ENCODE results near the gene SLC35F1.

The SLC35F1 gene

DNA sequence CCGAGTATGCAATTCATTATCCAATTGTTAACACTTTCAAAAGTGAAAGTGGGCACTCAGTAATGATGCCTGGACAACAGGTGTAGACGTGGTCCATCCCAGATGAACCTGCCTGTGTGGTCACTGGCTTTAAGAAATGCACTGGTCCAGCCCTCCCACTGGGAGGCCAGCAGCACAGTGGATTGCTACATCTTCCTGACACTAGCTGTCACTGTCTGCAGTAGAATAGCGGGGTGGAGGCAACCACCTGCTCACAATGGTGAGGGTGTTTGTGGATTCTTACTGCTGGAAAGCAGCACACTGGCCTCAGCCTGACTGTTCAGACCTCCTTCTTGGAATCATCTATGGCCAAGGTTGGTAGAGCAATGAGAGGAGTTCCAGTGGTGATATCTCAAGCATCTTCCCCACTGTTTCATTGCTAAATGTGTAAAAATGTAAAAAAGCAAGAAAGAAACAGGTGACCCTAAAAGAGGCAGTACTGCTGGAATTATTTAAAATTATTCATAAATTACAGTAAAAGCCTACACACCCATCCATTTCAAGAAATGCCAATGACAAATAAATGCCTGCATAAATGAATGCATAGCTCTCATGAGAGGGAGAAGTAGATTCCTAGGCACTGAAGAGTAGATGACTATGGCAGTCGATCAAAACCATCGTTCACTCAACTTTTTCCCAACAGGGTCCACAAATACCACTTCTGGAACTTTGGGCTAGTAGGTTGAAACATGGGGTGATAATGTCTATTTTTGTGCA is 413.0 kb downstream of the SLC35F1 start:
- no peak for DNase-seq

DNA sequence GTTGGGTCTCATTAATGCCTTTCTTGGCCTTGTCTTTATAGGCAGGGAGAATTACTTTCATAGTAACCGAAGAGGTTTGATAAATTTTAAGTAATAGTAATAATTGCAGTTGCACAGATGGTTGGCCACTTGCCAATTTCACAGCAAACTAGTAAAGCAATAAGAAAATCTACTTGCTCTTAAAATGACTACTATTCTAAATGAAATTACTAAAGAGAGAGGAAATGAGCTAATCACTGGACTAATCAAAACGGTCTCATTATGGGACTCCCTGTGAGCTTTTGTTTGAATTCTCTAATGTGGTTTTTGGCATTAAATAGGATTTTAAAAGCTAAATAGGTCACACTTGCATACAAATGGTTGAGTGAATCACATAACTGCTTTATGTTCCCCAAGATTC is 413.6 kb downstream of the SLC35F1 start:
- no peak for DNase-seq

DNA sequence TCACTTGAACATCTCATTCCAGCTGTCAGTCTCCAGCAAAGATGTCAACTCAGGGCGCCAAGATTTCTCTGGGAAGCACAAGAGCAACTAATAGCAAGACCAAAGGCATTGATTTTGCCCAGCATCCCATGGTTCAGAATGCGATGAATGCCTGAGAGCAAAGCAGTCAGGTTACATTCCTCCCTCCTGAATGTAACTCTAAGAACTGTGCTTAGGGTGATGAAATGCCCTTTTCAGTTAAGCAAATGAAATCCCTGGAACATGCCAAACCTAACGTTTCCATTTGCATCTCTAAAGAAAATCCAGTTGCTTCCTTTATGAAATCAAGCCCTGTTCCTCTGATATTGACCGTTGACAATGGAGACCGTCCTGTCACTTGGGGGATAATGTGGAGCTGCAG is 417.1 kb downstream of the SLC35F1 start:
- no peak for DNase-seq

DNA sequence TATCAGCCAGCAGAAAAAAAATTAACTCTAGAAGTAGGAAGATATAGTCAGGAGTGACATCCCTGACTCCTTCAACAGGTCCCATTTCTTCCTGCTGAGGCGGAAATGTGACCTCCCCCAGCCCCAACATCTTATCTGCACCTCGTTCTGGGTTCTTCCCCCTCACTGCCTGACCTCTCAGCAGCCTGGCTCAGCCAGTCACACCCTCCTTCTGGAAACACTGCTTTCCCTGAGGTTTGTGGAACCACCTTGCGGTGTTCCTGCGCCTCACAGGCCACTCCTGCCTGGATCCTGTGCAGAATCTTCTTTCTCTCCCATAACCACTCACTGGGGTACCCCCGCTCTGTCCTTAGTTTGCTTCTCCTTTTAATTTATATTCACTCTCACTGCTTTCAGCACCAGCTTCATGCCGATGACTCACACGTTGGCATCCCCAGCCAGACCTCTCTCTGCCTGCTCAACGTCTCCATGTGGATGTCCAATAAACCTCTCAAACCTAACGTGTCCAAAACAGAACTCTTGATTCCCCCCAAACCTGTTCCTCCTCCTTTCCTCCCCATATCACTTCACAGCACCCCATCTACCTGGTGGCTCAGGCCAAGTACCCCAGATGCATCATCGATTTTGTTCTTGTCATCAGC is 418.3 kb downstream of the SLC35F1 start:
- DNase-seq: no peak

DNA sequence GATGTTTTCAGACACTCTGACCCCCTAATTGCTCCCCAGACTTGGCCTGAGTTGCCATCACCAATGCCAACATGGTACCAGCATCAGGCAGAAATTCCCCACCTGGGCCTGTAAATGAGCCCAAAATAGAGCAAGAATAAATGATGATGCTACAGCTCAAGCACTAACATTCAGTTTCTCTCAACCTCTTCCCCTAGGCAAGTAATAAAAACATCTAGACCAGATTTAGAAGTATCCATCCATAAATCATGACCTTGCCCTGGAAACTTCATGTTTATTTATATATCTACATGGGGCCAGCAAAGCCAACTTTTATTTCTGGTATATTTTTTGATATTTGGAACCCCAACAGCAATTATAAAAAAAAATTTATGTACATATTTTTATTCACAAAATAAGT is 419.6 kb downstream of the SLC35F1 start:
- DNase-seq: no peak

DNA sequence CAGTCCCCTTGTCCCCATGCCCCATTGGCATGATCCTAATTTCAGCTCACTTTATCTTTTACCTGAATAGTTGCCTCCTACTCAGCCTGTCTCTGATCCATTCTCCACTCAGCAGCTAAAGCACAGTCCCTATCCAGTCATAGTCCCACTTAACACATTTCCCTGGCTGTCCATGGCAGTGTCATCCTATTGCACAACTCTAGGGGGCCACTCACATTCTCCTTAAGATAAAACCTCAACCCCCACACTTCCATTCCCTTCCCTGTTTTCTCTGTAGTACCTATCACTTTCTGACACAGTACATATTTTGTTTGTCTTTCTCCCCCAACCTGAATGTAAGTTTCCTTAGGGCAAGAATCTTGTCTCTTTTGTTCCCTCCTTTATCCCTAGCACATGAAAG is 420.2 kb downstream of the SLC35F1 start:
- DNase-seq: no peak

DNA sequence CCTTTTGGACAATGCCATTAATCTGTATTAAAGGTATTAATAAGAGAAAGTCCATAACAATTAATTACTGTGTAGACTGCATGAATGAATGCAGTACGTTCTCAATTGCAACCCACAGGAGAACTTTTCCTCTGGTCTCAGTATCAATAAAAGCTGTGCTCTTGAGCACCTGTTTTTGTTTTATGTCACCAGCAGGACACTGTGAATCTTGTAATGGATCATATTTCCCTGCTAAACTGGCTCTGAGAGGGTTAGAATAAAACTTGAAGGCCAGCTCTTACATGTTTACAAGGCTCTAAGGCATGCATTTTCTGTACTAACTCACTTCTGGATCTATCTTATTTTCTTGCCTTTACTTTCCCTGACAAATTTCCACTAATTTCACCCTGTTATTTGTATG is 426.7 kb downstream of the SLC35F1 start:
- no peak for DNase-seq

DNA sequence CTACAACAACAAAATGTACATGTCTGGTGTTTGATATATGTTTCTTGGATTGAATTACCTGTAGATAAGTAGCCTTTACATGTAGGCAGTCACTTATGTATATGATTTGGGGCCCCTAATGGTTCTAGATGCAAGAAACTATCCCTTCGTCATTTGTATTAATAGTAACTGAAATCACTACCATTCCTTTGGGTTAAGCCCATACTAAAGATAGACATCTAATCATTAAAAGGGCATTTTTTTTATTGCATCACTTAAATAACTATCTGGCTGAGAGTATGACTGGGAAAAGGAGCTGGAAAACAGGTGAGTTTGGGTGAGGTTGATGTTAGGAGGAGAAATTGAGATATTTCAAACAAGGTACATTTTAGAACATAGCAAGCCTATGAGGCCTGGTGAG is 427.6 kb downstream of the SLC35F1 start:
- no peak for DNase-seq

DNA sequence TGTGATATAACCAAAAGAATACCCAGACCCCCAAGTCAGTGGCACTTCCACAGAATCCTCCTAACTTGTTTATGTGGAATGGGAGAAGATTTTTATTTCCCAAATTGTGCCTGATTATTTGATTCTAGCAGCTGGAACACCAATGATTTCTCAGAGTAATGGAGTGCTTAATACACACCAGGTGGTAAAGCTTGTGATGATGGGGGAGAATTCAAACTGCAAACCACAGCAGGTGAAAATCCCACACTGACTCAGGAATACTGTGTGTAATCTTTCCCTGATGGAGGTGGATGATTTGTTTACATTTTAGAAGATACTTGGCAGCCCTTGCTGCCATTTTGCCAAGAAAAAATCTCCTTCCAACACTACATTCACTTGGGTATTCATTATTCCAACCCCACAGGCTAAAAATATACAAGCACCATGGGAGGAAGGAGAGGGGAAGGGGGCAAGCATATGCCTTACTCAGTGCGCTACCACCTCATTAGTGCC is 428.3 kb downstream of the SLC35F1 start:
- no peak for DNase-seq

DNA sequence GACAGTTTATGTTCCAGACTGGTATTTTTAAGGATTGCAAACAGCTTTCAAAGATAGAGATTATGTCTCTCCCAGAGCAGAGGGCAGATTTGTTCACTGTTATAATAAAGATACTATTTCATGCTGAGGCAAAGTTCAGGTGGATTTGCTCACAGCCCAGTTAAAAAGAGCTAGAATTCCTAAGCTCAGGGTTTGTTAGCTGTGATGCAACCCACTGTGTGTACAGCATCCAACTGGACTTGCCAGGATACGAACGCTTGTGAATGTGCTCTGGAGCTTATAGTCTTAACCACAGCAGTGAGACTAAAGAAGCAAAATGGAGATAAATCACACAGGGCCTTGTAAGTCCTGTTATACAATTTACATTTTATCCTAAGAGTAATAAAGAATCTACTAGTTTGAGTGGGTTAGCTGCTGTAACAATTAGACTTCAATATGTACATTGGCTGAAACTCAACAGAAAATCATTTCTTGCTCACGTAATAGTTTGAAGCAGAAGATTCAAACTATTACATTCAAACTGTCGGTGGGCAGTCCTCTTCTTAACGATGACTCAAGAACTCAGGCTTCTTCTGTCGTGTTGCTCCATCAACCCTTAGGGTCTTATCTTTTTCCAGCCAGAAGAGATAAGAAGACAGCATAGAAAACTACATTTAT is 437.1 kb downstream of the SLC35F1 start:
- DNase-seq: no peak

DNA sequence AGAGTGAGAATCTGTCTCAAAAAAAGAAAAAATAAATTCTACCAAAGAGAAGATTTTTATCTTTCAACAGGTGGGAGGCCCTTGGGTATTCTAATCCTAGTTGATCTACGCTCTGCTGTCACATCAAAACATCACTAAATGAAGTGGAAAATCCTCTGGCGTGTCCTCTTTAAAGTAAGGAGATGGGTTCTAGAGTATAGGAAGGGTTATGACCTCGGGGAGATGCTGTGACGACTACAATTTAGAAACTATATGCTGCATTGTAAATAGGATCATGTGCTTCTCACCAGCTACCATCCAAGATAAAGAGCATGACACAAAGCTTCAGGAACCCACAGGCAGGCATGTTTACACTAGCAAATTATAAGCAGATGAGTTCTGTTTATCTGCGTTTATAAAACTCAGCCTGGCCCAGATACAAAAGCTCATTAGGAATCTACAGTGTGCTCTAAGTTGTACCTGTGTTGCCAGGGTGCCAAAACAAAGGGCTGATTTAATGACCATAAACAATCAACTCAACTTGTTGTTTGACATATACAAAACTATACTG is 443.9 kb downstream of the SLC35F1 start:
- no peak for DNase-seq

DNA sequence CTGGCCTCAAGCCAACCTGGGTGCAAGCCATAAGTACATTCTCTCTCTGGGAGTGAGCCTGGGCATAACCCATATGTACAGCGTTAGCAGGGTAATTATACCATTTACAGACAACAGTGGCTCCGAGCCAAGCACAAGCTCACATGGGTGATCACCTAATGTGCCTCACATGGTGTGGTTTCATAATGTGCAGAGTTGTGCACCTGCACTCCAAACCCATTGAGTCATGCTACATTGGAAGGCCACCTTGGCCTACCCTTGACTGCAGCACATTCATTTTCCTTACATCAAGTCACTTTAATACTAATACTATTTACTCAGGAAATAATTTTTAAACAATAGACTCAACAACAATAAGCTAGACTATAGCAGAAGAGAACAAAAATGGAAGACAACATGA is 446.5 kb downstream of the SLC35F1 start:
- no peak for DNase-seq

DNA sequence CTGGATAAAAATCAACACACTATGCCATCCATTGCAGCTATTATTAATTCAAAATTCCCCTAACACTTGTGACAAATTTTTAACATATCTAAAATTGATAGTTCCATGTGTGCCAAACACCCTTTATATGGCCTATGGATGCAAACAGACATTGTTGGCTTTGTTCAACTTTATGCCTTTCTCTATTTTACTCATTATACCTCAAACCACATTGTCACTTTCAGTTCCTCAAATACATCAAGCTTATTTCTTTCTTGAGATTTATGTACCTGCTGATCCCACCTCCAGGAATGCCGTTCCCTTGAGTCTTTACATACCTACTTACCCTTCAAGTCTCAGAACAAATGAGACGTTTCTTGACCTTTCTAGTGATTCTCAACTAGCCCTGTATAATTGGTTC is 447.6 kb downstream of the SLC35F1 start:
- DNase-seq: no peak

DNA sequence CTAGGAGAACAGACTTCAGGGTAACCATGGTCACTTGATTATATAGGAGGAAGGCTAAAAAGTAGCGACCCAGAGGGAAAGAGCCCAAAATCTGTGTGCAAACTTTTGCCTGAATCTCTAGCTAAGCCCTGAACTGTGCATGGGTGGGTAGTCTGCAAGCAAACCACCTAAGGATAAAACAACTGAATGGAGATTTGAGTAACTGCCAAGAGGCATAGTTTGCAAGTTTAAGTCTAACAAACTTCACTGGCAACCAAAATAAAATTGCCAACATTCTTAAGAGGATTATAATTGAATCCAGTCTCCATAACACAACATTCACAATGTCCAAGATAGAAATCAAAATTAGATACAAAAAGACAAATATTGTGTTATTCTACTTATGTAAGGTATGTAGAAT is 449.0 kb downstream of the SLC35F1 start:
- DNase-seq: no peak

DNA sequence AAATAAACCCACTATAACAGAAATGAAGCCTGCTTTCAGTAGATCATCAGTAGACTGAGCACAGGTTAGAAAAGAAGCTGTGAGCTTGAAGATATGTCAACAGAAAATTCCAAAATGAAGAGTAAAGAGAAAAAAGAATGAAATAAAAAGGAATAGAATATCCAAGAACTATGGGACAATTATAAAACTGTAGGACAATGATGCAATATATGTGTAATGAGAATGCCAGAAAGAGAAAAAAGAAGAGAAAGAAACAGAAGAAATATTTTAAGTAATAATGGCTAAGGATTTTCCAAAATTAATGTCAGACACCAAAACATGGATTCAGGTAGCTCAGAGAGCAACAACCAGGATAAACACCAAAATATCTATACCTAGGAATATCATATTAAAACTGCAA is 449.6 kb downstream of the SLC35F1 start:
- no peak for DNase-seq

All from CD4-positive, alpha-beta T cell treated with Interleukin-17A for 1 hour (primary cell).